ENCODE results near the gene AFG1L.
"Not testable (repeated sequence)": the region's sequence is repeated elsewhere in the genome, so short reads cannot be mapped to it uniquely, and the experiment has no call there.

AFG1L gene

DNA sequence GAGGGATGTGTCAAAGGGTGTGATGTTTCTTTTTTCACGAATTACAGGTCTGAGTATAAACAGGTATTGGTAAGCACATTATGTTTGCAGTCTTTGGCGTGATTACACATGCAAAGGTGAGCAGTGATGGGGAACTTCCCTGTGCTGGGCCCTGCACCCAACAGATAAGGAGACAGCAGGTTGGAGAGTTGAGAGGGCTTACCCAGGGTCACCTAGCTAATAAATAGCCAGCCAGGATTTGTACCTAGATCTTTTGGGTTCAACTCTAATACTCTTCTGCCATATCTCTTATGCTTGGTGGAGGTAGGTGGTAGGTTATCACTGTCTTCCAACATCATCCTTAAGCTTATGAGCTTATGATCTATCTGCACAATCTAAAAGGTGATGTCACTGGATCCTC, 46.5 kb downstream of the AFG1L start:
- FAIRE-seq (peak; percentile 31), DNase-seq (ENCODE audit: extremely low spot score, insufficient read length, low read depth) (no peak)

DNA sequence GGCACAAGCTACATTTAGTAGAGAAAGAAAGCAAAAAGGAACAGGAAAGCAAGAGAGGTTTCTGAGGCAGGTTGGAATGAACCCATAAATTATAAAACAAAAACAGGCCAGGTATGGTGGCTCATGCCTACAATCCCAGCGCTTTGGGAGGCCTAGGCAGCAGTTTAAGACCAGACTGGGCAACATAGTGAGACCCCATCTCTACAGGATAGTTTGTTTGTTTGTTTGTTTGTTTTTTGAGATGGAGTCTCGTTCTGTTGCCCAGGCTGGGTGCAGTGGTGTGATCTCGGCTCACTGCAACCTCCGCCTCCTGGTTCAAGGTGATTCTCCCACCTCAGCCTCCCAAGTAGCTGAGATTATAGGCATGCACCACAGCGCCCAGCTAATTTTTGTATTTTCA, 49.0 kb downstream of the AFG1L start:
- no peak for DNase-seq (ENCODE audit: extremely low spot score, insufficient read length, low read depth)
- no peak for FAIRE-seq

DNA sequence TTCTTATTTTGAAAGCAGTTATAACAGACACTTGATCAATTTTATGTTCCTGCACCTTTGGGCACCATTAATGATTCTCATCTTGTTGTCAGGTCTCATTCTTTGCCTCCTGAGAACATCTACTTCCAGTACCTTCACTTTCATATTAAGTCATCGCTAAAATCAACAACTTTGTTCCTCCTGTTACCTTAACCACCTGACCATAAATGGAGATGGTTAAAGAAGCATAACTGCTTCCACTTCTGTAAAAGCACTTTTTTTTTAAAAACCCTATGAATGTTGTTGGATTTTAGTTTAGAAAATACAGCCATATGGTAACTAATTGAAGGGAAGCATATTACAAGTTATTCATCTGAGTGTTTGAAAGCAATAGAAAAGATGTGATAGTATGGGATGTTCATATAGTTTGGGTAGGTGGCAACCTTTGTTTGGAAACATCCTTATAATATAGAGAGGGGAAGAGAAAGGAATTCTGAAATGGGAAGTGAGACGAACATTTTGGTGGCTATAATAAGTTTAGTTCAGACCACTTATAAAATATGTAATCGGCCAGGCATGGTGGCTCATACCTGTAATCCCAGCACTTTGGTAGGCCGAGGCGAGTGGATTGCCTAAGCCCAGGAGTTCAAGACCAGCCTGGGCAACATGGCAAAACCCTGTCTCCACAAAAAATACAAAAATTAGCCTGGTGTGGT, 53.9 kb downstream of the AFG1L start:
- DNase-seq (ENCODE audit: extremely low spot score, insufficient read length, low read depth): peak; percentile 48
- FAIRE-seq: peak; percentile 94

DNA sequence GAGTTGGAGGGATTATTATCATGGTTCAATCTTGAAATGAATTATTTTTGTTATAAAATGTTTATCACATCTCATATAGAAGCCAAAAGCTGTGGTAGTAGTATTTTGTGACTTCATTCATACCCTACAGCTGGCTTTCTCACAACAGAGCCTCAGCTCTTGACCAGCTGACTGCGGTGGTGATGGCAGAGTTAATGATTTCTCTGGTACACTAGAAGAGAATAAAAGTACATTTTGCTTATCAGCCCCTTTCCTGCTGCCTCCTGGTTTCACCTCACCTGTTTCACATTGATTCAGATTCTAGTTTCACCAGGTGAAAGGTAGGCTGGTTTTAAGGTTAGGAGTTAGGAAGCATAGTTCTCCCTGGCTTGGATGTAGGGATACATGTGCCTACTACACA, 55.7 kb downstream of the AFG1L start:
- peak; percentile 84 for FAIRE-seq
- DNase-seq (ENCODE audit: extremely low spot score, insufficient read length, low read depth): peak; percentile 4

DNA sequence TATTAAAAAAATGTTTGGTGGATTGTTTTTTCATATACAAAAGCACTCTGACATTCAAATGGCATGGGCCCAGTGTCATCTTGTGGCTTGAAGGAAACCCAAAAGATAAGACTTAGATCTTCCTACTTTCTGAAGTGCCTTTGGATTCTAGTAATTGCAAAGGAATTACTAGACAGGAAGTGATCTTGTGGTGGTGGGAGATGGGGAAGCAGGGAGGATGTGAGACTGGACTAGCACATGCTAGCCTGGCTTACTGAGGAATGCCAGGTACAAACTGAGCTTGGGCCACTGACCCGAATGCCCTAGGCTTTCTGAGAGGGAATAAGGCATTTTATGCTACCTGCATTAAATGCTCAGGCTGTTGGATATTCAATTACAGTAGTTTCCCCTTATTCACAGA, 59.0 kb downstream of the AFG1L start:
- FAIRE-seq (no peak), DNase-seq (ENCODE audit: extremely low spot score, insufficient read length, low read depth) (no peak)

DNA sequence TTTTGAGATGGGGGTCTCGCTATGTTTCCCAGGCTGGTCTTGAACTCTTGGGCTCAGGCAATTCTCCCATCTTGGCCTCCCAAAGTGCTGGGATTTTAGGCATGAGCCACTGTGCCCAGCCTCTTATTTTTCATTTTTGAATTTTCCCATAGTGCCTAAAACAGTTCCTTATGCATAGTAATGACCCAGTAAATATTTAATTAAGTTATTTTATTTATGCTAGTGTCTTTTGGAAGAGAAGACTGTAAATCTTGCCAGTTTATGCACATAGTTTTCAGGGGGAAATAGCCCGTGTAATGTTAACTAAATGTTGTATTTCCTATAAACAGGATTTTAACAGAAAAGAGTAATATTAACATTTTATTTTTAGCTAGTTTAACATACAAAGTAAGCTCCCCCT, 60.3 kb downstream of the AFG1L start:
- FAIRE-seq: no peak
- DNase-seq (ENCODE audit: extremely low spot score, insufficient read length, low read depth): no peak

DNA sequence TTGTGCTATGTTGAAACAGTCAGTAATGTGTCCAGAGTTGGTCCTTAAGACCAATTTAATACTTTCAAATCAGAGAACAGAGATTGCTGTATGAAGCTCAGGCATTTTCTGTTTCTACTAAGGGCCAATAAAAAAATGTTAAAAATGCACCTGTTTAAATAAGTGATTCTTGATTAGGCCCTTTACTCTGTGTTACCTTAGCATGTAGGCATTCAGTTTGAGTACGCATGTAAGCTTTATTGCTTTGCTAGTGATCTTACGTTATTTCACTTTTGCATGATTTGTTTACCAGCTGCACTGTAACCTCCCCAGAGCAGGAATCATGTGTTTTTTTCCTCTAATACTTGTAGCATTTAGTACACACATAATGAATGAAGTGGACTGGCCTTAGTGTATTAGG, 61.0 kb downstream of the AFG1L start:
- no peak for DNase-seq (ENCODE audit: extremely low spot score, insufficient read length, low read depth)
- no peak for FAIRE-seq

DNA sequence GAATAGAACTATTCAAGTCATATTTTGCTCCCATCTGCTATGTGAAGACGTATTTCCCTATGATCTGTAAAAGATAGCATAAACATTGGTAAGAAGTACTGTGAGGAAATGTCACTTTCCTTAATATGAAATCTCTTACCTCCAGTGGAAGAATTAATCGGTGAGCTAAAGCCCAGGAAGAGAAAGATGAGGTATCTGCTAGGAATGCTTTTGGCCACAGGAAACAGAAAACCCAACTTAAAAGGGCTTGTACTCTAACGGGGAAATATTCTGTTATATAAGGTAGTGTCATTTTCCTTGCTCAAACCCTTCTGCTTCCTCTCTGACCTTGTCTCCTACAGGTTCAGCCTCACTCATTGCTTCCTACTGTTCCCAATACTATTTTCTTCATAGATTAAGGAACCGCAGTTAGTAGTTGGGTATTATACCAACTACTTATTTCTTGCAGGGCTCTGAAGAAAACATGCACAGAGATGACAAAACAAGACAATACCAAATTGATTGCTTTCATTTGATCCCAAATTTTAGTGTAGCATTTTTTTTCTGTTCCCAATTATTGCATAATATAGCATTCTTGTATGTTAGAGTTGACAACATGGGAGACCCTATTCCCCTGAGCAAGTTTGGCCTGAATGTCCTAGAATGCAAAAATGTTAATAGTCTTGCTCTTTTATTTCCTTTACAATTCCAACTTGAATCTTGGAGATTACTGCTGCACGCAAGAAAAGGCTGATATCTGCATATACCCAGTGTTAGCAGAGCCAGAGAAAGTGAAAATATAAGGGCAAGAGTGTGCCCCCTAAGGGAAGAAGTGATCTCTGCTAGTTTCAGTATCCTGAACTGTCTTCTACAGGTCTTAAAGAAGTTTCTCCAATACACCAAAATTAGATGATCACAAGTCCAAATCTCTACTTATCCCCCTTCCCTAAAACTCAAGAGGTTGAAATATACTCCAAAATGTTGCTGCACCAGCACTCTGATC, 65.3 kb downstream of the AFG1L start:
- FAIRE-seq (peak; percentile 66), DNase-seq (ENCODE audit: extremely low spot score, insufficient read length, low read depth) (no peak)

DNA sequence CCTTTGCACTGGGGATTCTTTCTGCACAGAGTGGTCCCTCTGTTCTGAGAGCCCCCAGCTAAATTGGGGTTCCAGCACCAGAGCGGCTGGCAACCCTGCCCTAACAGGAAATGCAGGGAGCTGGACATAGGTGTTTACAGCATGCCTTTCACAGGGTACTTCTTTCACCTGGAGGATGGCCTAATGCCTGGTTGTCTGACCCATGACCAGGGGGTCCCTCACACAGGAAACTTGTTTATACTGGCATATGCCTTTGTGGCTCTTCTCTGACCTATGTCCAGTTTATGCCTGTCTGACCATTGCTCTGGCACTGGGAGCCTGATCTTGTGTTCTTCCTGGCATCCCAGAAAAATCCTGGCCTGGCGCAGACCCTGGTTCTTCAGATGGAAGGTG, 66.1 kb downstream of the AFG1L start:
- FAIRE-seq (no peak), DNase-seq (ENCODE audit: extremely low spot score, insufficient read length, low read depth) (no peak)

DNA sequence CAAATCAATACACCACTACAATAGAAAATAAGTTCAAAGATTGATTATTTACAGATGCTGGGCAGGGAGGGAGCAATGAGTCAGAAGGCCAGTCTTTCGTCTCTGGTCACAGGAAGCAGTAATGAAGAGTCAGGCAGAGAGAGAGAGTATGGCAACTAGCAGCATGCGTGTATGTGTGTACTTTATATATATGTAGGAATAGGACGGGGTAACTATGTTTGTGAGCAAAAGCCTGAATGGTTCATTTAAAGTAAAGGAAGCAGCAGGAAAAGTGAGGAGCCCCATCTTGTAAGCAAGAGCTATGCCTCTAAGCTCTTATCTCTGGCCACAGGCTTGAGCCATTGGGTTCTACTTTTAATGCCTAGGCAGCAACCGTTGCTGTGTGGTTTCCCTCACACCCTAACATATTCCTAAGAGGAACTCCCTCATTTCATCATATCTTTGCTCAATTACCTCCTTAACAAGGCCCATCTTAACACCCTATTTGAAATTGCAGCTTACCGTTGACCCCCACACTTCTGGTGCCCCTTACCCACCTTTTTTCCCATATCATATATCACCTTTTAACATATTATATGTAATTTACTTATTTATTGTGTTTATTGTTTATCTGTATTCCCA, 66.6 kb downstream of the AFG1L start:
- no peak for DNase-seq (ENCODE audit: extremely low spot score, insufficient read length, low read depth)
- no peak for FAIRE-seq

DNA sequence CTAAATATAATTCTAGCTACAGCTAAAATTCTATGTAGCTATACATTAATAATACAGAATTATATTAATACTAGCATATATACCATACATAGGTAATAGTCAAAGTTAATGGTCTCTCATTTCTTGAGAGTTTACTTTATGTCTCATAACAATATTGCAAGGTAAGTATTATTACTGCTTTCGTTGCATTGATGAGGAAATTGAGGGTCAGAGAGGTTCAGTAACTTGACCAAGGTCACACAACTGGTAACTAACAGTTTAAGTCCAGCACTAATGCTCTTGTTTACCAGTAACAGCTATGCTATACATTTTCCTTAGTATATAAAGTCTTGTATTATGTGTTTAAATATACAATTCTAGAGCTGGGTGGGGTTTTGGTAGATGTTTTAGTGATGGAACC, 67.6 kb downstream of the AFG1L start:
- FAIRE-seq: no peak
- no peak for DNase-seq (ENCODE audit: extremely low spot score, insufficient read length, low read depth)

DNA sequence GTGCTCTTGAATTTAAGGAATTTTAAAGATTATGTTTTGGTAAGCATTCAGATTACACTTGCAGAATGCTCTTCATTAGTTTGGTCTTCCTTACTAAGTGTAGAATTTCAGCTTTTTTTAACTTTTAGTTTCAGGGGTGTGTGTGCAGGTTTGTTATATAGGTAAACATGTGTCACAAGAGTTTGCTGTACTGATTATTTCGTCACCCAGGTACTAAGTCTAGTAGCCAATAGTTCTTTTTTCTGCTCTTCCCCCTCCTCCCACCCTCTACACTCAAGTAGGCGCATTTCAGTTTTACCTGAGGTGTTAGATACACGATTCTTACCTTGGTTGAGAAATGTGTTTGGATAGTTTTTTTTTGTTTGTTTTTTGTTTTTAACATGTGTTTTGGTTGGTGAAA, 68.3 kb downstream of the AFG1L start:
- no peak for DNase-seq (ENCODE audit: extremely low spot score, insufficient read length, low read depth)

DNA sequence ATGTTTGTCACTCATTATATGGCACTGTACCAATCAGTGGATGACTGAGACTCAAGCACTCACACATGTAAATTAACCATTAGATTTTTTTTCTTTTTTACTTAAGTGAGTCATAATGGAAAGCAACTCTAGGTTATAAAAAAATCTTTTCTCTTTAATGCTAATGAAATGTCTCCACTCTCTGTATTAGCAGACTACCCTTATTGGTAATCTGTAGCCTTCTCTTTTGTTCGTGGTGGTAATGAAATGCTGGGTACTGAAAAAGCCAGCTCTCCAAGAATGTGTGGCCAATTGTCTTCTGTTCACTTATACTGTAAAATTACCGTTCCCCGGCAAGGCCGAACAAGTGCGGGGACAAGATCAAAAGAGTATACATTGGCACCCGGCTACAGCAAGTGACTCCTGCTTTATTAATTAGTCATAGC, 69.0 kb downstream of the AFG1L start:
- DNase-seq (ENCODE audit: extremely low spot score, insufficient read length, low read depth): no peak
- no peak for FAIRE-seq

More for the DNA sequence above, 68.3 kb downstream of the AFG1L start:
- no peak for FAIRE-seq

DNA sequence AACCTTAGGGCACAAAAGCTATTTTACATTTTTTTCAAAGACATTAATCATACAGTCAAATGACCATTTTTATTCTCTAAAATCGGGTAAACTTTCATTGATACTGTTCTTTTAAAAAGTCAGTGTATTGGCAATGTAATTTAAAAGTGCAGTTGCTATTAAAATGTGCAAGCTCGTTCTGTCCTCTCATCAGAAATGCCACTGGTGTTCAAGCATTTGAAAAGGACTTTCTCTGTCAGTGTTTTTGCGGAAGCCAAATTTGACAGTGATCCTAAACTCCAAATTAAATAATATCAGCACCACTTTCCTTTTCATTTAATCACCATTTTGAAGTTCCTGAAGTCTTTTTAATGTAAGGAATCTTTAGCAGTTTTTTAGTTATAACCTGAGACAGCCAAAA, 69.6 kb downstream of the AFG1L start:
- DNase-seq (ENCODE audit: extremely low spot score, insufficient read length, low read depth): no peak
- no peak for FAIRE-seq

DNA sequence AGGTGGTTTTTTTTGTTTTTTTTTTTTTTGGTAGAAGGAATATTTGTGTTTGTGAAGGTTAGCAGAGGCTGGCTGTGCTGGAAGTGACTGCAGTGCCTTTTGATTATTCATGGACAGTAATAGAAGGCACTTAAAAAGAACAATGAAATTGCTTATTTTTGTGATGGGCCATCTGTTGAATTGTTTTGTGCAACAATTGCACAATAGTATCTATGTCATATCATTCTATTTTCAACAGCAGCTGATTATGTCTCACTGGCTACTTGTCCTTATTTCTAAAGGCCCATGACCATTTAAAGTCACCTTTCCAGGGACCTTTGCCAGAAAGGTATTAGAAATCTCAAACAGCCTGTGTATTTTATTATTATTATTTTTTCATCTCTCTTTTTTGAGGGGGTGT, 70.6 kb downstream of the AFG1L start:
- FAIRE-seq: no peak
- no peak for DNase-seq (ENCODE audit: extremely low spot score, insufficient read length, low read depth)

DNA sequence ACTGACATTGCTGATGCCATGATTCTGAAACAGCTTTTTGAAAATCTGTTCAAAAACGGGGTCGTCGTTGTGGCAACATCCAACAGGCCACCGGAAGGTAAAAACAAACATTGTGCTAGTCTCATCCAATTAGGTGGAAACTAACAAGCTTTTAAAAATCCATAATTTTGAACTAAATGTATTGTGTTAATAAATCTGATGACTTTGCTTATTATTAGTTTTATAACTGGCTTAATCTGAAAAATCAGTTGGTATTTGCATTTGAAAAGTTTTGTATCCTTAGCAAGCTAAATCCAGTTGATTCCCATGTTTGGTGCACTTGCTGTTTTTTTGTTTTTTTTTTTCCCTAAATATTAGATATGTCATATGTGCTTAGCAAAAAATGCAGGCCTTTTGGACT, 71.4 kb downstream of the AFG1L start:
- no peak for DNase-seq (ENCODE audit: extremely low spot score, insufficient read length, low read depth)
- no peak for FAIRE-seq

DNA sequence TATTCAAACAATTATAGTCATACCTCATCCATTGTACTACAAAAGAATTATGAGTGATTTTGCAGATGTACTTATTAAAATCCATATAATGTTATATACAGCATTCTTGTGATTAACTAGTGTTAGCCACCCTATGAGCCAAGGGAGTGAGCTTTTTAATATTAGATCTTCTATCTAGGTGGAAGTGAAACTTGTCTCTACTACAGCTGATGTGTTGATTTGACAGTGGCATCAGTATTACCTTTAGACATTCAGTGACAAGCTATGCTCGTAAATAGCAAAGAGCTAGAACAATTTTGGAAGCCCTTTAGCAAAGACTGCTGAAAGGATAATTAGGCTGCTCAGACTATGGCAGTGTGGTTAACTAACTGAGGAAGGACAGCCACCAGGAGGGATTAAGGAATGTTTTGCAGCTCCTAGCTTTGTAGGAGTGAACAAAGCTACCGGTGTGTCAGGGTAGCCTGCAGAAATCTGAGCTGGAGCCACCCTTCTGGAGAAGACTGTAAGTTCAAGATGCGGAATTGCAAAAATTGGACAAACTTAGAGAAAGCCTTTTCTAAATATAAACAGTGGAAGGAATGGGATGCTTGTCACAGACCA, 73.7 kb downstream of the AFG1L start:
- no peak for DNase-seq (ENCODE audit: extremely low spot score, insufficient read length, low read depth)
- FAIRE-seq: no peak

DNA sequence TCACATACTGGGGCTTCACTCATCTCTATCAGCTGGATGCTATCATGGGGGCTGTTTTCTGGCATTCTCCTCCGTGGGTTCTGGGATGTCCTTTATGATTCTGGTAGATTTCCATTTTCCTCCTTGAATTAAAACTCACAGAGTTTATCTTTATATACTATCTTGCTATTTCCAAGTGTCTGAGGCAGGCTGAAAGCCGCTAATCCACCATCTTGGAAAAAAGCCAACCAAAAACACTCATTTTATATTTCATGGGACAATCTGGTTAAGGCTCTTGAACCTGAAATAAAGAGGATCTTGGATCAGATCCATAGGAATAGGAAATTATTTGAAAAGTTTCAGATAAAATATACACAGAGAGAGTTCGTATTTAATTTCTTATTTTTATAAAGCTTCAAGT, 86.0 kb downstream of the AFG1L start:
- DNase-seq (ENCODE audit: extremely low spot score, insufficient read length, low read depth) (no peak), FAIRE-seq (no peak)

DNA sequence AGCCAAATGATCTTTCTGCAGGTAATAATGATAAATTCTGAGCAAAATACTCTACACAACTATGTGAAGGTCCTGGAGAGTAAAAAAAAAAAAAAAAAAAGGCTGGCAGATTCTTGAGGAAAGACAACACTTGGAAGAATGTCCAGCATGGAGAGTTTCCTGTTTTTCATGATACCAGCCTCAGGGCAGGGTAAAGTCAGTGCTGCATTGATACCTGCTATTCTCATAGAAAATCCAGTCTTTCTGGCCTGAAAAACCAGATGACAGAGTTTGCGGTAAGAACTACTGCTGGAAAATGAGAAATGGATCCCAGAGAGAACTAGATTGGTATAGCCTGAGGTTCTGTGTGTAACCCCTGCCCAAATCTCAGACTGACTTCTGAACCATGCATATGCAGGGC, 89.1 kb downstream of the AFG1L start:
- no peak for FAIRE-seq
- no peak for DNase-seq (ENCODE audit: extremely low spot score, insufficient read length, low read depth)

DNA sequence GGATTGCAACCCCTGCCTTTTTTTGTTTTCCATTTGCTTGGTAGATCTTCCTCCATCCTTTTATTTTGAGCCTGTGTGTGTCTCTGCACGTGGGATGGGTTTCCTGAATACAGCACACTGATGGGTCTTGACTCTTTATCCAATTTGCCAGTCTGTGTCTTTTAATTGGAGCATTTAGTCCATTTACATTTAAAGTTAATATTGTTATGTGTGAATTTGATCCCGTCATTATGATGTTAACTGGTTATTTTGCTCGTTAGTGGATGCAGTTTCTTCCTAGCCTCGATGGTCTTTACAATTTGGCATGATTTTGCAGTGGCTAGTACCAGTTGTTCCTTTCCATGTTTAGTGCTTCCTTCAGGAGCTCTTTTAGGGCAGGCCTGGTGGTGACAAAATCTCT, 94.3 kb downstream of the AFG1L start:
- not testable (repeated sequence) for DNase-seq (ENCODE audit: extremely low spot score, insufficient read length, low read depth); FAIRE-seq

DNA sequence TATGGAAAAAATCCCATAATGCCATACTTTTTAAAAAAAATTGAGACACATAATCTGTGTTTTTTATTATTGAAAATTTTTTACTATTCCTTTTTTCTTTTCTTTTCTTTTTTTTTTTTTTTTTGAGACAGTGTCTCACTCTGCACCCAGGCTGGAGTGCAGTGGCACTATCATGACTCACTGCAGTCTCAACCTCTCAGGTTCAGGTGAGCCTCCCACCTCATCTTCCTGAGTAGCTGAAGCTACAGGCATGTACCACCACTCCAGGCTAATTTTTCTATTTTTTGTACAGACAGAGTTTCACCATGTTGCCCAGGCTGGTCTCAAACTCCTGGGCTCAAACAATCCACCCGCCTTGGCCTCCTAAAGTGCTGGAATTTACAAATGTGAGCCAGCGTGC, 100.4 kb downstream of the AFG1L start:
- DNase-seq (ENCODE audit: extremely low spot score, insufficient read length, low read depth): no peak
- no peak for FAIRE-seq
